GM21360 (cell line): ENCODE measurements around the gene GSDME.

Experiments used
- ATAC-seq: cut with Tn5 transposase; IDR thresholded peaks from one replicate; pipeline ENCODE4 v1.9.1; 2021; ENCODE audit warnings: mild to moderate bottlenecking, moderate library complexity; ENCODE audit not compliant: unreplicated experiment

Gene GSDME

DNA sequence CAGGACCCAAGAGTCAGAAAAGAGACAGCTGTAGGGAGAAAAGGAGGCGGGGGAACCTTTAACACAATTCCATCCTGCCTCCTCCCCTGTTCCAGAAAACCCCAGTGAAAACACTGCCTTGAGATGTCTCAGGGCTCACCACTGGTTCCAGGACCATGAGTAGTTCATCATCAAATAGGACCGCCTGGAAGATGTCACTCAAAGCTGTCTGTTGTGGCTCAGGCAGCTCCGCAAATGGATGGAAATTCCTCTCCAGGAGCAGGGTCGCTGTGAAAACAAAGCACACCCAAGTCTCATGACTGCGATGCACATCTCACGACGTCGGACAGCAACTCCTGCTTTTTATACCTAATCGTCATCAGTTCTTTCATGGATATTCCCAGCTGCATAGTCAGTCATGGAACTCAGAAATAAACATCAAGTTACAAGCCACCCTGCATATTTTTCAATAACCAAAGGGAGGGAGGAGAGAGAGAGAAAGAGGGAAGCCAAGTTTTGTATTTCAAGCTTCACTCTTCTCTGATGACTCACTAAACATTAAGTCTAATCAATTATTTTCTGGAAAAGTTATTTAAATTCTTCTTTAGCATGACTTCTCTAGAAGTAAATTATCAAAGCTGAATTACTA lies 49.2 kb downstream of the GSDME start:
- ATAC-seq, result no peak

DNA sequence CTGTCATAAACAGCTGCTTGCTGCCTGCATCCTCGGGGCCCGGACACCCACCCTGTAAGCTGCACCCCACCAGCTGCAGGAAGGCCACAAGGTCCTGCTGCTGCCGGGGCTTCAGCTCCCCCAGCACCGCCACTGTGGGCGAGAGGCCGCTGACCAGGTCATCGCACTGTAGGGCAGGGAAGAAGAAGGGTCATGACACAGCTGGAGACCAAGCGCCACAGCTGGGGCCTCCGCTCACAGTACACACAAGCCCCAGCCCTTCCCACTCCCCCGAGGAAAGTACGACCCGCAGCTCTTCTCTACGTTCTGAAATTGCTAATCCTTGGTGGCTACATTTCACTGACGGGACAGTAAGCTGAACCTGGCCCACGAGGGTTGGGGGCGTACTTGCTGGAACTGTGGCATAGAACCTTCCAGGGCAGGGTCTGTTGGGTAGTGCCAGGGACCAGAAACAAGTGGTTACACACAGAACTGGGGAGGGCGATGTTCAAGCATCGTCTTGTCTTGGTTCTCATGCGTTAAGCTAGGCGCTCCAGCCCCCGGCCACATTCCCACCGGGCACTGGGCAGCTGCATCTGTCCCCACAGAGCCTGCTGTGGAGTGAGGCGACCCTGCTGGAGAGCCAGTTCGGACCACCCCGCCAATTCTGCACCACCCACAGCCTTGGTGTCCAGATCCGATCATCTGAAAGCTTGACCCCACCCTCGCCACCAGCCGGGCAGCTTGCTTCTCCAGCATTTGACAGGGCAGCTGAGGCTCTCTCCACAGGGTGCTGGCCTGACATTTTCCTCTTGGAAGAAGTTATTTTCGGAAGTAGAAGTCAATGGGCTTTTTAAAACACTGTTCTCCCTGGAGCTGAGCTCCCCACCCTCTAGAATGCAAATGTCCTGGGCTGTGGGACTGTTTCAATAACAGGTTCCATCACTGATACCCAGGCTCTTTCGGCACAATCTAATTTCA lies 50.8 kb downstream of the GSDME start:
- no peak for ATAC-seq

DNA sequence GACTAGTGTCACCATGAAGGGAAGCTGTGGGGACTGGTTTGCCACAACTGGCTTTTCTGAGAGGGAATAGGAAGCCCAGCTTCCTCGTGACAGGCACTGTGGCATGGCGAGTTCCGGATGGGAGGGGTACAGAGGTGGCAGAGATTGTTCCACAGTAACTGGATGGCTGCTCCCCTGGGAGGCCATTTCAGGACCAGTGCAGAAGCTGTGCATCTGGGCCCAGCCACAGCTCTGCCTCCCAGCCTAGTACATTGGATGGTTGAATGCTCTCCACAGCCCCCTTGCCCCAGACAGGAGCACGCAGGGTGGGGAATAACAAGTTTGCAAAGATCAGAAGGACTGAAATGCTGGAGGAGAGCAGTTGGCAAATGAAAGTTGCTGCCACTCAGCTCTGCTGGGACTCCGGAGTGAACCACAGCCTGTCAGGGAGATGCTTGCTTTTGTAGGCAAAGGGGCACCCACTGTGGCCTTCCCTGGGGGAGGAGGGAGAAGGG lies 51.8 kb downstream of the GSDME start:
- no peak for ATAC-seq

- no peak for ATAC-seq
Measured at GRCh38 chr7:24704311-24704710, 53.0 kb downstream of the GSDME start.

GRCh38 chr7:24703296-24703695 lies 54.0 kb downstream of the GSDME start:
- no peak for ATAC-seq

DNA sequence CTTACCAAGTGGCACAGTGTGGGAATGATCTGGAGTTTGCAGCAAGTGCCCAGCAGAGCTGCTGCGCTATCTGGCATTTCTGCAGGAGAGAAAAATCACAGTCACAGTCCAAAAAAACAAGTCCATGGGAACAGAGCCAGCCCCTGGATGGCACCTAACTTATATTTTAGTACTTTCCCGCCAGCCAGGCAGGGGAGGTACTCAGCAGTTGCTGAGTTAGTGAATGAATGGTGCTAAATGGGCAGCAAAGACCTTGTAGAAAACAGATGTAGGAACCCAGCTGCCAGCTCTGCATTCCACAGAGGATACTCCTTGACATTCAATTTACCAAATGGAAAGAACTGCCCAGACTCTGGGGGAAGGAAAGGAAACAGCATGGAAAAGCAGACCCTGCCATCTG lies 54.5 kb downstream of the GSDME start:
- ATAC-seq, result no peak

DNA sequence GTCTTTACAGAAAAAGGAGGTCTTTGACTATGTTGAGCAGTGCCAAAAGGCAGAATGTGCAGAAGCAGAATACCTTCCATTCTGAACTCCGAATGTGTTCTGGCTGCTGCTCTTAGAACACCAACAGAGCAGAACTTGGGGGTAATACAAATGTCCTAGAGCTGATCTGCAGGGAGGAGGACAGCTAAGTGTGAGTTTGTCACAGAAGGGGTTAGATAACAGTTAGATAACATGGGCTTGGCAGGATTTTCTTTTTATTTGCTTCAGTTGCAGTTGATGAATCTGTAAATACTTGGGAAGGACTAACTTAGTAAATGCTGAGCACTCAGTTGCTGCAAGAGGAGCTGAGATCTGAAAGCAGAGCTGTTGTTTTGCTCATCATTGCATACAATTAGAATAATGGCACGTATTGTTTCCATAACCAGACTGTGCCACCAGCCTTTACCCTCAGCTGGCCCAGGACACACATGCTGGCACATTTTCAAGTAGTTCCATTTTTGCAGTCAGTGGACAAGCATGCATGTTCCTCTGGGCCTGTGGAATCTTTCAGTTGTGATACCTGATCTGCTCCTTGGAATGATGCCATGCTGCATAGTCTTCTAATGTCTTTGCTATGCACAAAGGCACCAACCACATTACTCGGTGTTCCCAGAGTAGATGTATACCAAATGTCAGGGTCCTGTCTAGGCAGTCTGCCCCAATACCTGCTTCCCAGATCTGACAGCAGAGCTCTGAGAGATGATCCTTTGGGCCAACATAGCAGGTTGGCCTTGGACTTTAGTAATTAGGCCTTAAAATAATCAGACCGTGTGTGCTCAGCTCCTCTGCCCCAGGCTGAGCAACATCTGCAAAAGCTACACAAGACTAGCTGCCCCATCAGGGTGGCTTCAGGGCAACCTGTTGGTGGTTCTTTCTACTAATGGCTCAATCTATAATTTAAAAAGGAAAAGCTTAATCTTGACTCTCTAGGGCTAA lies 55.7 kb downstream of the GSDME start:
- no peak for ATAC-seq

DNA sequence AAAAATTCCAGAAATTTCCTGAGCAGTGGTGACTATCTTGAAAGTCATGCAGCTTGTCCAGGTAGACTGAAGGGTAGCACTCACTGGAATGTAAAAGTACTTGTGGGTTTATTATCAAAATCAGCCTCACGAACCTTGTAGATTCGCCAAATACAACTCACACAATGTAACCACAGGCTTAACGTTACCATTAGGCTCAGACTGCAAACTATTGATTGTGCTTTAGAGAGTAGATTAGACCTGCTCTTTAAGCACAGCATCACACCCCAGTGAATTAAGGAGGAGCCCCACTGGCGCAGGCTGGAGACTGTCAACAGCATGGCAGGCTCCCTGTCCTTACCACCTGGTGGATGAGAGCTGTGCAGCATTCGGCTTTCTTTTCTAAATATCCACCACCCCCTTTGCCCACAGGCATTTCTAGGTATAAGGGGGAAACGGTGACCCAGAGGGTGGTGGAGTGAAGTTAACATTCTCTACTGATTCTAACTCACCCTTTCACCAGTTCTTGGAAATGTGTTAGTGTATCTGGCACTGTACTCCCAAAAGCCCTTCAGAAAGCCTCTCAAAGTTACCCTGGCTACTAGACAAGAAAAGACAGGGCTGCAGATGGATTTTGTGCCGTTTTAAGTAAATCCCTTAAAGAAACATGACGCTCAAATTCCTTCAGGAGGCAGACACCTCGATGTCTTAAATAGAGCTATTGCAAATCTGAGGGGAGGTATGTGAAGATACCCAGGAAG lies 56.6 kb downstream of the GSDME start:
- ATAC-seq, result no peak

DNA sequence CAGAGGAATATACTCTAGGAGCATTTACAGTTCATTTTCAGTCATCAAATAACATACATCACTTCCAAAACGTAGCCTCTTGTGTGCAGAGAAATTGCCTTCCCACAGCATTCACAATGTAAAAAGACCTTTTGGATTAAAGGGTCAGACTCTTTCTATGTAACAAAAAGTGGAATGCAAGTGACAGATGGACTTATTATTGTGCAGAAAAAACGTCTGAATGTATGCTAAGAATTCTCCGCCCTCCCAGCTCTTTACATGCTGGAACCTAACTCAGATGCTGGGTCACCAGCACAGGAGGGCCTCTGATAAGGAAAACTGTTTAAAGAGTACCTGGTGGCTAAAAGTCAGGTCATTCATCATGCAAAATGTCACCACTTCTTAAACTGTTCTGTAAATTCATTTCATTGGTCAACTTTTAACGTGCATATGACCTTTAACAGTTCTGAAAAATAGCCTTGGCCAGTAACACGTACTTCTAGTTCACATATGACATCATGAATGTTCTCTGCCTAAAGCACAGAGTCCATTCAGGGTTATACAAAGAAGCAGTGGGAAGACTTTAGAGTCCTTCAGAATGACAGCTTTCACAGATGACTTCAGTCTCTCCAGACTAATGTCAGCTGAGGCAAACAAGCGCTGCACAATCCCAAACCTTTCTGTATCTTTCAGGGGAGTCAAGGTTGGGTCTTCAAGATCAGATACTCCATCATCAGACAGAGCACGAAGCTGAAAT lies 58.6 kb downstream of the GSDME start:
- no peak for ATAC-seq

- ATAC-seq, result no peak
Measured at GRCh38 chr7:24697416-24697815, 59.8 kb downstream of the GSDME start.

GRCh38 chr7:24692592-24692991 lies 64.7 kb downstream of the GSDME start:
- ATAC-seq, result no peak

DNA sequence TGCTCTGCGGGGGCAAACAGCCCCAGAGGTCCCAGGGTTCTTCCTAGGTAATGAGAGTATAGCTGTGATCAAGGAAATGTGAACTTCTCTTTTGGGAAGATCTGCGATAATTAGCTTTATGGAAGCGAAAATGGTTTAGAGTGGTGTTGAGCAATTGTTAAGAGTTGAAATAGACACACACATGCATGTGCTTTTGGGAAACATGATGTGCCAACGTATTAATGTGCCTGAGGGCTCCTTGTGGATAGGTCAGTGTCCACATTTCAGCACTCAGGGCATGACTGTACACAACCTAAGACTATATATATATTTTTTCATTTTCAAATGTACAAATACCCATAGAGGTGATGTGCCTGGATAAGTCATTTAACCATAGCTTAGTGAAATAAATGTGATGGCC lies 67.0 kb downstream of the GSDME start:
- no peak for ATAC-seq

DNA sequence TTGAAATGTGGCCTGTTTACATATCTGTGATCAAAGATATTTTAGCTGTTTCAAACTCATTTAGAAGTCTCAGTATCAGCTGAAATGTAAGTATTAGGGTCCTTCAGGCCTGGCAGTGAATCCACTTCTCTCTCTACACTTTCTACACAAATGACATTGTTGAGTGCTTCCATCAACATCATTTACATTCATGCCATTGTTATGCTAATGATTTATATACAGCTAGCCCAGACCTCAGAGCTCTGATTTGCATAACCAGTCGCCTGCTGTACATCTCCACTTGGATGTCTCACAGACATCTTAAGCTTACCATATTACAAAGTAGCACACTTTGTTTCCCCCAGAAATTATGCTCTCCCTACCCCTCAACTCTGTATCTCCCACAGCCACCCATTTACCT lies 71.6 kb downstream of the GSDME start:
- no peak for ATAC-seq

DNA sequence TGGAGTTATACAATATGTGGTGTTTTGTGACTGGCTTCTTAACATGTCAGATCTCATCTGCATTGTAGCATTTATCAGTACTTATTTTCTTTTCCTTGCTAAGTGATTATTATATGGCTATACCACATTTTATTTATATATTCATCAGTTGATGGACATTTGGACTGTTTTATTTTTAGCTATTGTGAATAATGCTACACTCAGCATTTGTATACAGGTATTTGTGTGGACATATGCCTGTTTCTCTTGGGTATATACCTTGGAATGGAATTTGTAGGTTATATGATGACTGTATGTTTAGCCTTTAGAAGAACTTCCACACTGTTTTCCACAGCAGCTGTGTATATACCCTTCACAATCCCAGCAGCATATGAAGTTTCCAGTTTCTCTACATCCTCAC lies 86.5 kb downstream of the GSDME start:
- no peak for ATAC-seq

DNA sequence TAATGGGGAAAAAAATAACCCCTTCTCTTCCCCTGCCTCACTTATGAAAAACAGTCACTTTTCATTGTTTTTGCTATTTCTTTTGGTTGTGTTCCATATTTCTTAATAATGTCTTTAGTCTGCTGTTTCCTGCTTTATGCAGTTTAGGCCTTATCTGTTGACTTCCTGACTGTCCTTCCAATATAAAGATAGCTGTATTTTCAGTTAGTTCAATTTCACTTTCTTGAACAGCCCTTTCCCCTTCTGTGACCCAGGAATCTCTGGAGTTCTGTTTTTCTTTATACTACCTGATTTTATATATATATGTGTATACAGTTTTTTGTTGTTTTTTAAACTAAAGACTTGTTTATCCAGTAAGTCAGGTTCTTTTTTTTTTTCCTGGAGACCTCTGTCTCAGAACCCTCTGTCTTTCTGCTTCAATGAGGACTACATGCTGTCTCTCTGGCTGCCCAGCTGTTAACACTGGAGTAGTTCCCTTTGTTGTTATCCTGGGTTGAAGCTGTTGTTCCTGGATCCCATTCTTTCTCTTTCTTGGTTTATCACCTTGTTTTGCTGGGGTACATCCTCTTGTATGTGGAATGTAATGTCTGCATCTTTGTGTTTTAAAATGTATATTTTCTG lies 87.2 kb downstream of the GSDME start:
- no peak for ATAC-seq

GRCh38 chr7:24668927-24669635 lies 88.2 kb downstream of the GSDME start:
- no peak for ATAC-seq

- no peak for ATAC-seq
Measured at GRCh38 chr7:24665564-24666294, 91.5 kb downstream of the GSDME start.

- no peak for ATAC-seq
Measured at GRCh38 chr7:24660546-24660945, 96.7 kb downstream of the GSDME start.
